CD4-positive, alpha-beta T cell (primary cell): ENCODE results near the gene KRTAP13-4. TPM values are rescaled to one million over a fixed set of nuclear protein-coding genes. Genes with fewer than 3 reads are reported as not detected.

ENCODE experiments used
- ATAC-seq: fragments of 200-7000 bp; cut with Tn5 transposase; one replicate; pipeline ENCODE4 v1.10.0; 2022; ENCODE audit warnings: mild to moderate bottlenecking; ENCODE audit not compliant: poor library complexity
- CTCF ChIA-PET: fragments of 350-600 bp; sonication (Branson Sonifier 250); formaldehyde crosslinking; loops from one replicate; lab custom pipeline; 2021; ENCODE audit warnings: antibody characterized with exemption, inconsistent platforms; lab: Charles Lee
- POLR2A ChIA-PET: fragments of 350-600 bp; sonication (Branson Sonifier 250); formaldehyde crosslinking; loops from one replicate; lab custom pipeline; 2021; ENCODE audit warnings: antibody characterized with exemption, inconsistent platforms; lab: Charles Lee
- DNase-seq, 14 experiments: peaks; one replicate each; pipeline ENCODE4 v3.0.0-alpha.2; 2013 to 2020; ENCODE audit warnings: mixed read lengths in 2 of 14
- H3K27ac ChIP-seq, 2 donors: one replicate each; pipeline versions ENCODE4 v1.5.1 to v1.7.0; 2013; ENCODE audit warnings: low read length in 2 of 2, low read depth in 1 of 2, mild to moderate bottlenecking in 1 of 2
- H3K27me3 ChIP-seq, 2 experiments: 1 replicate in 1 of 2; 2 replicates in 1 of 2; pipeline versions ENCODE4 v1.6.1 to v1.7.0; 2013; ENCODE audit warnings: low read length in 2 of 2, control low read depth in 1 of 2, mild to moderate bottlenecking in 1 of 2, moderate library complexity in 1 of 2; ENCODE audit not compliant: insufficient read depth in 2 of 2, control insufficient read depth in 1 of 2
- H3K36me3 ChIP-seq: one replicate; pipeline ENCODE4 v1.6.1; 2013; ENCODE audit warnings: low read length, control low read depth; ENCODE audit not compliant: insufficient read depth
- H3K4me1 ChIP-seq: one replicate; pipeline ENCODE4 v1.6.1; 2013; ENCODE audit warnings: low read length, control low read depth; ENCODE audit not compliant: insufficient read depth
- H3K4me3 ChIP-seq: one replicate; pipeline ENCODE4 v1.5.1; 2013; ENCODE audit warnings: mild to moderate bottlenecking, low read length, moderate library complexity
- H3K9me3 ChIP-seq, 2 experiments: 1 replicate in 1 of 2; 2 replicates in 1 of 2; pipeline versions ENCODE4 v1.6.1 to v1.7.0; 2013; ENCODE audit warnings: low read length in 2 of 2, mild to moderate bottlenecking in 2 of 2, control low read depth in 1 of 2, moderate library complexity in 1 of 2; ENCODE audit not compliant: control insufficient read depth in 1 of 2, insufficient read depth in 1 of 2
- H3K27ac Mint-ChIP-seq: one replicate; pipeline ENCODE4 v1.8.0; 2020; ENCODE audit warnings: mixed read lengths
- H3K27me3 Mint-ChIP-seq: one replicate; pipeline ENCODE4 v1.8.0; 2021; ENCODE audit warnings: mixed read lengths
- H3K36me3 Mint-ChIP-seq: one replicate; pipeline ENCODE4 v1.8.0; 2021; ENCODE audit warnings: low read depth, mixed read lengths
- H3K4me1 Mint-ChIP-seq: one replicate; pipeline ENCODE4 v1.8.0; 2021; ENCODE audit warnings: low read depth, mixed read lengths
- H3K4me3 Mint-ChIP-seq: one replicate; pipeline ENCODE4 v1.8.0; 2020; ENCODE audit warnings: mild to moderate bottlenecking, mixed read lengths
- H3K9me3 Mint-ChIP-seq: one replicate; pipeline ENCODE4 v1.8.0; 2020; ENCODE audit warnings: mixed read lengths
- CTCF ChIP-seq: fragments of 200-600 bp; IDR thresholded peaks from one replicate; pipeline ENCODE4 v1.8.0; 2022; ENCODE audit warnings: antibody characterized with exemption, mild to moderate bottlenecking
- intact Hi-C, 2 experiments: fragments of 100-400 bp; cut with DNase I in 1 of 2; cut with micrococcal nuclease in 1 of 2; formaldehyde crosslinking; loops; one replicate each; pipeline versions ENCODE4 v1.15.1 to v1.9.0; 2023 to 2025; cut with DNase I, micrococcal nuclease
- total RNA-seq, 174 experiments: library from RNA in 2 of 174; stranded (reverse) in 2 of 174; gene quantifications; one replicate each; pipeline ENCODE4 v1.2.3 and lab custom pipeline; 2021 to 2026

The KRTAP13-4 gene
- total RNA-seq, 2 experiments from 2014 or later = not detected

GRCh38 chr21:30444204-30444603 is 14.2 kb downstream of the KRTAP13-4 start:
- CTCF ChIA-PET = no interaction called here
- POLR2A ChIA-PET = no interaction called here
- no peak for TF ChIP-seq CTCF

GRCh38 chr21:30447056-30447455 is 17.0 kb downstream of the KRTAP13-4 start:
- ATAC-seq (no peak), DNase-seq (no peak)
- Histone ChIP-seq H3K27me3 (peaks cover 0 to 6% of the 10 kb centered on the region in 2 experiments), H3K9me3 (no peaks in the 10 kb centered on the region), H3K36me3 (no peaks in the 10 kb centered on the region), H3K4me3 (no peak overlapping the region), H3K4me1 (no peaks in the 10 kb centered on the region), H3K27ac (no peak overlapping the region)
- no peaks in the 10 kb centered on the region for H3K9me3 Mint-ChIP-seq
- H3K27me3 Mint-ChIP-seq = no peaks in the 10 kb centered on the region
- intact Hi-C loops = no loop called here
- TF ChIP-seq CTCF = no peak
- no peaks in the 10 kb centered on the region for H3K4me1 Mint-ChIP-seq
- ChIA-PET POLR2A (no interaction called here), CTCF (no interaction called here)
- H3K4me3 Mint-ChIP-seq = no peak overlapping the region
- H3K36me3 Mint-ChIP-seq = no peaks in the 10 kb centered on the region
- no peak overlapping the region for H3K27ac Mint-ChIP-seq

More at GRCh38 chr21:30444204-30444603, 14.2 kb downstream of the KRTAP13-4 start:
- no peak overlapping the region for H3K27ac Mint-ChIP-seq
- no peaks in the 10 kb centered on the region for H3K9me3 Mint-ChIP-seq
- DNase-seq = no peak
- Histone ChIP-seq H3K4me1 (no peaks in the 10 kb centered on the region), H3K9me3 (no peaks in the 10 kb centered on the region), H3K4me3 (no peak overlapping the region), H3K27me3 (peaks cover 0 to 6% of the 10 kb centered on the region in 2 experiments), H3K27ac (no peak overlapping the region), H3K36me3 (no peaks in the 10 kb centered on the region)
- intact Hi-C loops = no loop called here
- H3K4me1 Mint-ChIP-seq = no peaks in the 10 kb centered on the region
- H3K4me3 Mint-ChIP-seq = no peak overlapping the region
- no peaks in the 10 kb centered on the region for H3K36me3 Mint-ChIP-seq
- no peak for ATAC-seq
- no peaks in the 10 kb centered on the region for H3K27me3 Mint-ChIP-seq

- Histone ChIP-seq H3K27me3 (peaks cover 0 to 6% of the 10 kb centered on the region in 2 experiments), H3K4me1 (no peaks in the 10 kb centered on the region), H3K27ac (no peak overlapping the region), H3K36me3 (no peaks in the 10 kb centered on the region), H3K9me3 (no peaks in the 10 kb centered on the region), H3K4me3 (no peak overlapping the region)
- Mint-ChIP-seq H3K9me3 (no peaks in the 10 kb centered on the region), H3K27me3 (peaks cover 5% of the 10 kb centered on the region), H3K27ac (no peak overlapping the region), H3K4me1 (no peaks in the 10 kb centered on the region), H3K4me3 (no peak overlapping the region), H3K36me3 (no peaks in the 10 kb centered on the region)
- intact Hi-C loops = no loop called here
- POLR2A ChIA-PET = no interaction called here
- no peak for TF ChIP-seq CTCF
- ATAC-seq = no peak
- CTCF ChIA-PET = no interaction called here
- no peak for DNase-seq
Measured at GRCh38 chr21:30448514-30448913, 18.5 kb downstream of the KRTAP13-4 start.
